Transverse colon (tissue), 4 donors: ENCODE results near the gene STK4. TPM values are rescaled to one million over a fixed set of nuclear protein-coding genes. Genes with fewer than 3 reads are reported as not detected.

Experiments used
- DNase-seq: peaks from one replicate; pipeline ENCODE4 v3.0.0-alpha.2; 2019
- H3K27ac ChIP-seq, 4 donors: fragments of 200-600 bp; sonication (generic); 2 replicates each; pipeline ENCODE4 v1.5.1; 2016 to 2018; ENCODE audit warnings: inconsistent platforms in 4 of 4
- H3K27me3 ChIP-seq: fragments of 200-600 bp; sonication (generic); 2 replicates; pipeline ENCODE4 v1.5.1; 2017; ENCODE audit warnings: inconsistent platforms
- H3K36me3 ChIP-seq, 4 donors: fragments of 200-600 bp; sonication (generic); 2 replicates each; pipeline ENCODE4 v1.5.1; 2017 to 2019; ENCODE audit warnings: inconsistent platforms in 4 of 4
- H3K4me1 ChIP-seq, 4 donors: fragments of 200-600 bp; sonication (generic); 2 replicates each; pipeline ENCODE4 v1.5.1; 2017 to 2020; ENCODE audit warnings: inconsistent platforms in 4 of 4
- H3K4me3 ChIP-seq, 4 donors: fragments of 200-600 bp; sonication (generic); 1 replicate in 1 of 4; 2 replicates in 3 of 4; pipeline versions ENCODE4 v1.5.1 to v1.6.1; 2017 to 2019; ENCODE audit warnings: inconsistent platforms in 4 of 4
- H3K9me3 ChIP-seq, 2 donors: fragments of 200-600 bp; sonication (generic); 2 replicates each; pipeline ENCODE4 v1.5.1; 2017 to 2019; ENCODE audit warnings: inconsistent platforms in 2 of 2
- EP300 ChIP-seq: sonication (generic); formaldehyde crosslinking; IDR thresholded peaks from one replicate; pipeline ENCODE4 v1.6.1; 2017; ENCODE audit warnings: antibody characterized with exemption, low read depth
- POLR2A ChIP-seq: fragments of 450-650 bp; IDR thresholded peaks from one replicate; pipeline ENCODE4 v1.6.1; 2016; ENCODE audit warnings: antibody characterized with exemption, mild to moderate bottlenecking, moderate library complexity
- POLR2AphosphoS5 ChIP-seq, 3 donors: sonication (generic); formaldehyde crosslinking; IDR thresholded peaks; one replicate each; pipeline ENCODE4 v1.6.1; 2016; ENCODE audit warnings: antibody characterized with exemption in 3 of 3
- WGBS, 2 donors: methylation state at CpG; one replicate each; pipeline ENCODE4 v1.1.5; 2018; ENCODE audit warnings: low coverage in 1 of 2; 5-methylcytosine and 5-hydroxymethylcytosine counted together
- in situ Hi-C, 4 donors: fragments of 200-750 bp; cut with MboI; loops; one replicate each; pipeline versions ENCODE4 v1.15.0 to v1.15.1; 2017; ENCODE audit warnings: low sequenced_read_pairs in 3 of 4, low pct_ligation_motif_present in 1 of 4, low pct_unique_long_range_greater_than_20kb in 1 of 4
- intact Hi-C: fragments of 100-400 bp; cut with DNase I; formaldehyde crosslinking; loops from one replicate; pipeline ENCODE4 v1.15.1; 2023; ENCODE audit warnings: low total_unique reads
- total RNA-seq, 4 donors: library from RNA; depleted of rRNA; stranded (reverse); fragments of >200 nt; gene quantifications; one replicate each; pipeline ENCODE4 v1.1.0, GENCODE V29; 2016
- TF ChIP-seq, protein P1 (sequence below), 5 experiments: fragments of 200-600 bp in 3 of 5; fragments of 450-650 bp in 2 of 5; sonication (generic) in 3 of 5; IDR thresholded peaks; 1 replicate in 2 of 5; 2 replicates in 3 of 5; pipeline ENCODE4 v1.5.1; 2016 to 2017; ENCODE audit warnings: antibody characterized with exemption in 5 of 5, inconsistent platforms in 3 of 5, mild to moderate bottlenecking in 2 of 5, moderate library complexity in 1 of 5

Gene STK4
- total RNA-seq, 4 donors from 2014 or later, result 30.3 to 78.1 (median 38.3) TPM

DNA sequence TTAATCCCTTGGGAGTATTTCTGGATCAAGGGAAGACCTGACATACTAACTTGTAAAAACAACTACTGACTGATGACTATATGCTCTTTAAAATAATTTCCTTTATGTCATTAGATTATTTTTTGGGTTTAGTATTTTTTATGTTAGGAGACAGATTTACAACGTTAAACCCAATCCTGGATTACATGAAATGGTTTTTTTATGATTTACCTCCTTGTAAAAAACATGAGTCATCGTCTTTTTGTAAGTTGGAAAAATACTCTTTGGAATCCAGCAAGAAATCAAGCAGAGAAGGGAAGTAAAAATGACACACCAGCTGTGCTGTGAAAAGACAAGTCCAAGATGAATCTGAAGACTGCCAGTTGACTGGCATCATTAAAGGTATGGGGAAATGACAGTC is 6.7 kb downstream of the STK4 start:
- DNase-seq, result no peak
- in situ Hi-C loops, result no loop called here
- Histone ChIP-seq H3K27ac (peak overlapping the region in 3 of 4 donors; percentile 1 to 54 (median 4)), H3K27me3 (no peaks in the 10 kb centered on the region), H3K4me1 (peaks cover 0 to 42% (median 7%) of the 10 kb centered on the region in 4 donors), H3K36me3 (peaks cover 0 to 25% (median 12%) of the 10 kb centered on the region in 4 donors), H3K9me3 (no peaks in the 10 kb centered on the region), H3K4me3 (no peak overlapping the region)
- intact Hi-C loops, result no loop called here
- 52 to 68% methylated on average over 2 of the region's 2 CpGs for WGBS, 2 donors
- TF ChIP-seq POLR2A, result no peak
- TF ChIP-seq POLR2AphosphoS5 (IDR thresholded peaks at IDR 0.05), result no peak
- TF ChIP-seq EP300, result no peak
- TF ChIP-seq, protein P1, sequence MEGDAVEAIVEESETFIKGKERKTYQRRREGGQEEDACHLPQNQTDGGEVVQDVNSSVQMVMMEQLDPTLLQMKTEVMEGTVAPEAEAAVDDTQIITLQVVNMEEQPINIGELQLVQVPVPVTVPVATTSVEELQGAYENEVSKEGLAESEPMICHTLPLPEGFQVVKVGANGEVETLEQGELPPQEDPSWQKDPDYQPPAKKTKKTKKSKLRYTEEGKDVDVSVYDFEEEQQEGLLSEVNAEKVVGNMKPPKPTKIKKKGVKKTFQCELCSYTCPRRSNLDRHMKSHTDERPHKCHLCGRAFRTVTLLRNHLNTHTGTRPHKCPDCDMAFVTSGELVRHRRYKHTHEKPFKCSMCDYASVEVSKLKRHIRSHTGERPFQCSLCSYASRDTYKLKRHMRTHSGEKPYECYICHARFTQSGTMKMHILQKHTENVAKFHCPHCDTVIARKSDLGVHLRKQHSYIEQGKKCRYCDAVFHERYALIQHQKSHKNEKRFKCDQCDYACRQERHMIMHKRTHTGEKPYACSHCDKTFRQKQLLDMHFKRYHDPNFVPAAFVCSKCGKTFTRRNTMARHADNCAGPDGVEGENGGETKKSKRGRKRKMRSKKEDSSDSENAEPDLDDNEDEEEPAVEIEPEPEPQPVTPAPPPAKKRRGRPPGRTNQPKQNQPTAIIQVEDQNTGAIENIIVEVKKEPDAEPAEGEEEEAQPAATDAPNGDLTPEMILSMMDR (IDR thresholded peaks at IDR 0.05), result no peak

DNA sequence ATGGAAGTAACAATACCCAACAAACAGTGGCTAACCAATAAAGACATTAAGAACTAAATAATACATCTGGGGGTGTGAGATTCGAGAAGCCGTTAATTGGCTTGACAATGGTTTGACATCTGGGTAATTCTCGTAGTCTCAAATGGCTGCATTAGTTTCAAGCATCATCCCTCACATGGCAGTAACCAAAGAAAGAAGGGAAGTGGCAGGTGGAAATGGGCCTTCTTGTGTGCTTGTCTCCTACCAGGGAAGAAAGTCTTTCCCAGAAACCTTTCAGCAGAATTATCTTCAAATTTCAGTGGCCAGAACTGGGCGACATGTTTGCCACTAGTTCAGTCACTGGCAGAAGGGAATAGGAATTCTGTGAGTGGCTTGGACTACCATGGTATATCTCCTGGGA is 10.4 kb downstream of the STK4 start:
- TF ChIP-seq, protein P1 (IDR thresholded peaks at IDR 0.05), result no peak
- TF ChIP-seq POLR2A (no peak), POLR2AphosphoS5 (IDR thresholded peaks at IDR 0.05) (no peak), EP300 (no peak)
- H3K9me3 ChIP-seq, result no peaks in the 10 kb centered on the region
- no peak for DNase-seq
- WGBS, 2 donors, result 95 to 96% methylated on average over 4 of the region's 4 CpGs
- in situ Hi-C loops, result no loop called here
- peaks cover 0 to 37% (median 17%) of the 10 kb centered on the region in 4 donors for H3K36me3 ChIP-seq
- no peak overlapping the region for H3K4me3 ChIP-seq
- H3K27me3 ChIP-seq, result no peaks in the 10 kb centered on the region
- H3K4me1 ChIP-seq, result peaks cover 0 to 28% (median 3%) of the 10 kb centered on the region in 4 donors
- intact Hi-C loops, result no loop called here
- H3K27ac ChIP-seq, result no peak overlapping the region

DNA sequence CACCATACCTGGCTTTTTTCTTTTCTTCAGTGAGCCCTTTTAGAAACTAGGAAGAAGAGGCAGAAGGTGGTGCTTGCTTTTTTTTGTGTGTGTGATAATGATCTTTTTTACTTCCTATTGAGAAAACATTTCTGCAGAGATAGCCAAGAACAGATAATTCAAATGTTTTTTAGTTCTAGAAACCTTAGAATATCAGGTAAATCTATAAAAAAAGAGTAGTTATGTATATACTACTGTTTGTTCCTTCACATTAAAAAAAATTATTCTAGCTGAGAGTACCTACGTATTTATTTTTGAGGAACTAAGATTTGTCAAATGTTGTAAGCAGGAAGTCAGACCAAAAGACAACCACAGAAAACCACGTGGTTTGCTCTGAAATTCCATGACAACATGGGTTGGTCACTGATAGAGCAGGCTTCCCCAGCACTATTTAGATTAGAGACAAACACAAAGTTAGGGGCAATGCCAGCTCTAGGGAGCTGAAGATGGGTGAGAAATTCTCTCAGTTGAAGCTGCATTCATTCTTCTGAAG is 12.8 kb downstream of the STK4 start:
- Histone ChIP-seq H3K27ac (peak overlapping the region; percentile 65 to 82 (median 74)), H3K27me3 (no peaks in the 10 kb centered on the region), H3K36me3 (peaks cover 0 to 40% (median 19%) of the 10 kb centered on the region in 4 donors), H3K9me3 (no peaks in the 10 kb centered on the region), H3K4me1 (peaks cover 0 to 10% (median 0%) of the 10 kb centered on the region in 4 donors), H3K4me3 (no peak overlapping the region)
- peak; percentile 46 for DNase-seq
- TF ChIP-seq POLR2AphosphoS5 (IDR thresholded peaks at IDR 0.05) (peak in 1 of 3 donors; percentile 21), POLR2A (no peak)
- in situ Hi-C loops, result no loop called here
- 32 to 47% methylated on average over 2 of the region's 2 CpGs for WGBS, 2 donors
- intact Hi-C loops, result no loop called here

DNA sequence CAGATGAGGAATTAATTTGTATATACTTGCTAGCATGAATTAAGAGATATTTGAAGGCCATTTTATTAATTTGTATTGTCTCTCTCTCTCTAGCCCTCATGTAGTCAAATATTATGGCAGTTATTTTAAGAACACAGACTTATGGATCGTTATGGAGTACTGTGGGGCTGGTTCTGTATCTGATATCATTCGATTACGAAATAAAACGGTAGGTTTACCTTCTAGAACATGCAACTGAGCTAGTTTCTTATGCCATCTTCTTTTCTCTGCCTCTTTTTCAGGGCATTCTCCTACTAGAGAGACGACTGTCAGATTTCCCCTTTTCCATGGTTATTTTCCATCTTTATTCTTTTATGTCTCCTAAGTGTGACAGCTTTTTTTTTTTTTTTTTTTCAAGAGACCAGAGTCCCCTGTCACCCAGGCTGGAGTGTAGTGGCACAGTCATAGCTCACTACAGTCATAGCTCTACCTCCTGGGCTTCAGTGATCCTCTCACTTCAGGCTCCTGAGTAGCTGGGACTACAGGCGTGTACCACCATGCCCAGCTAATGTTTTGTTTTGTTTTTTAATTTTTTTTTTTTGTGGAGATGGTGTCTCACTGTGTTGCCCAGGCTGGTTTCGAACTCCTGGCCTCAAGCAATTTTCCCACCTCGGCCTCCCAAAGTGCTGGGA is 15.6 kb downstream of the STK4 start:
- H3K9me3 ChIP-seq, result no peaks in the 10 kb centered on the region
- in situ Hi-C loops (no loop called here), intact Hi-C loops (no loop called here)
- WGBS, 2 donors, result 93 to 95% methylated on average over 6 to 8 of the region's 8 CpGs
- H3K4me1 ChIP-seq, result peaks cover 0 to 10% (median 0%) of the 10 kb centered on the region in 4 donors
- H3K27me3 ChIP-seq, result no peaks in the 10 kb centered on the region
- no peak overlapping the region for H3K4me3 ChIP-seq
- peaks cover 0 to 31% (median 14%) of the 10 kb centered on the region in 4 donors for H3K36me3 ChIP-seq
- no peak for DNase-seq
- TF ChIP-seq, protein P1 (IDR thresholded peaks at IDR 0.05), result no peak
- TF ChIP-seq POLR2AphosphoS5 (IDR thresholded peaks at IDR 0.05) (no peak), POLR2A (no peak), EP300 (no peak)
- H3K27ac ChIP-seq, result no peak overlapping the region
